GM21367 (cell line): ENCODE measurements around the gene RELT.

Experiments
- ATAC-seq: cut with Tn5 transposase; IDR thresholded peaks from one replicate; pipeline ENCODE4 v1.9.1; 2021; ENCODE audit not compliant: unreplicated experiment

Gene RELT

DNA sequence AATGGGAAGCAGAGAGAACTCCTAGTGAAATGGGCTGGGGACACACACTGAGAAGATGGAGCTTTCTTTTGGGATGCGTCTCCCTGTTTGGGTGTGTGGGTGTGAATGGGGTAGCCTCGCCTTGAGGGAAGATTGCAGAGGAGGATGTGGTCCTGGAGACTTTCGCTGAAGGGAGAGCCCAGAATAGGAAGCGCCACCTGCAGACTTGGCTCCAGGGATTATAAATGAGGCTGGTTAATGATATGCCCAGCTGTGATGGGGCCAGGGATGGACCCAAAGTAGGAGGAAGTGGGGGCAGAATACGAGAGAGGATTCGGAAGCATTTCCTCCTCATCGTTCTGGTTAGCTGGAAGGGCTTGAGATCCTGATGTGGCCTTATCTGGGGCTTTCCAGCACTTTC, 13.7 kb downstream of the RELT start:
- ATAC-seq: no peak

- ATAC-seq: no peak
Measured at GRCh38 chr11:73390601-73391565, 14.7 kb downstream of the RELT start.

DNA sequence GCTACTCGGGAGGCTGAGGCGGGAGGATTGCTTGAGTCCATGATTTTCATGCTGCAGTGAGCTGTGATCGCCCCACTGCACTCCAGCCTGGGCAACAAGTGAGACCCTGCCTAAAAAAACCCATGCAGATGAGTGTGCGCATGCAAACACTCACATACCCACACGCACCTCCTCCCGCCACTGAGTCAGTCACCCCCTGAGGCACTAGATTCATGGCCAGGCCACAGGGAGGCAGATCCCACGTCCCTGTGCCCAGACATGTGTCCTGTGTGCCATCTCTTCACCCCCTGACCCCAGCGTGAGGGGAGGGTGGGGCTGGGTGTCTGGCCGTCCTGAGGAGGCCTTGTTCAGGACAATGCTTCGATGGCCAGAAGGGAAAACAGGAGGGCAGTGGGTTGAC, 15.5 kb downstream of the RELT start:
- ATAC-seq: no peak

GRCh38 chr11:73392108-73393010, 16.2 kb downstream of the RELT start:
- ATAC-seq: no peak

GRCh38 chr11:73393011-73393380, 16.8 kb downstream of the RELT start:
- ATAC-seq: no peak

DNA sequence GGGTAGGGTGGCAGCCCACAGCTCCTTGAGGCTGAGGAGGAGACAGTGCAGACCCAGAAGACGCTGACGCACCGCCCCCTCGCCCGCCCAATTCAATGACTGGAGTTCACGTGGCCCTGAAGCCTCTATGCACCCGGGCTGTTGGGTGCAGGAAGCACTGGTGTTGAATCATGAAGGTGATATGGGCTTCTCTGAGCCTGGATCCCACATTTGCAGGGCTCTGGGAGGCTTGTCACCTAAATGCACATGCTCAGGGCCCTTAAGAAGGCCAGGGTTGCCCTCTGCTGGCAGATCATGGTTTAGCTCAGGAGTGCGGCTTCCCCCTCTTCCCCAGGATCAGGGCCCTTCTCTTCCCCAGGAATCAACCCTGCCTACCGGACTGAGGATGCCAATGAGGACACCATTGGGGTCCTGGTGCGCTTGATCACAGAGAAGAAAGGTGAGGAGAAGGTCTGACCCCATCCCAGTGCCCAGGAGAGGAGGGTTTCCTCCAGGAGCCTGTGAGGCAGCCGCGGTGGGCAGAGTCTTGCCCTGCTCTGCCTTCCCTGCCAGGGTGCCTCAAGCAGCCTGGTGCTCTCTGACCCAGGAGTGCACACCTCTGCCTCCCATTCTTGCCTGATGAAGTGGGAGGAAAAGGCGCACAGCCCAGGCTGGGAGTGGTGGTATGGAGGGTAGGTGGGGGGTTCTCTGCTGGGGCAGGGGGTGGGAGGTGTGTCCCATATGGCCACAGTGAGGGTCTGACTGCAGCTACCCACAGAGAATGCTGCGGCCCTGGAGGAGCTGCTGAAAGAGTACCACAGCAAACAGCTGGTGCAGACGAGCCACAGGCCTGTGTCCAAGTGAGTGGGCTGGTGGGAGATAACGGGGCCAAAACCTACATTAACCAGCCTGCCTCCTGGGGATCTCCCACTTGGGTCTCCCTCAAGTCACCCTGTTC, 17.5 kb downstream of the RELT start:
- ATAC-seq: no peak

GRCh38 chr11:73394416-73395296, 18.5 kb downstream of the RELT start:
- ATAC-seq: no peak

- no peak for ATAC-seq
Measured at GRCh38 chr11:73395297-73396208, 19.4 kb downstream of the RELT start.

GRCh38 chr11:73396251-73396930, 20.2 kb downstream of the RELT start:
- no peak for ATAC-seq

DNA sequence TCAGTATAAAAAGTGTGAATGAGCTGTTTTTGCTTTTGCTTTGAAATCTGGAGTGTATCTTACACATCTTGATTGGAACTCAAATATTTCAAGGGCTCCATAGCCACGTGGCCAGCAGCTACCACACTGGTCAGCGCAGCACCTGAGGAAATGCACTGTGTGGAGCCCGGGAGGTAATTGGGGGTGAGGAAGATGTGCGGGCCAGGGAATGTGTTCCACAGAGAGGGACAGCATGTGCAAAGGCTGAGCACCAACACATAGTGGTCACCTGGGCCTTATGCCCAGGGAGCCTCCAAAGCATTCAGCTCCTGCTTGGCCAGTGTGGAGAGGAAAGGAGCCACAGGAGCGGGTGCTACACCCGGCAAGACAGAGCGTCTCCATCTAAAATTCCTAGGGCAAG, 20.8 kb downstream of the RELT start:
- ATAC-seq: no peak

DNA sequence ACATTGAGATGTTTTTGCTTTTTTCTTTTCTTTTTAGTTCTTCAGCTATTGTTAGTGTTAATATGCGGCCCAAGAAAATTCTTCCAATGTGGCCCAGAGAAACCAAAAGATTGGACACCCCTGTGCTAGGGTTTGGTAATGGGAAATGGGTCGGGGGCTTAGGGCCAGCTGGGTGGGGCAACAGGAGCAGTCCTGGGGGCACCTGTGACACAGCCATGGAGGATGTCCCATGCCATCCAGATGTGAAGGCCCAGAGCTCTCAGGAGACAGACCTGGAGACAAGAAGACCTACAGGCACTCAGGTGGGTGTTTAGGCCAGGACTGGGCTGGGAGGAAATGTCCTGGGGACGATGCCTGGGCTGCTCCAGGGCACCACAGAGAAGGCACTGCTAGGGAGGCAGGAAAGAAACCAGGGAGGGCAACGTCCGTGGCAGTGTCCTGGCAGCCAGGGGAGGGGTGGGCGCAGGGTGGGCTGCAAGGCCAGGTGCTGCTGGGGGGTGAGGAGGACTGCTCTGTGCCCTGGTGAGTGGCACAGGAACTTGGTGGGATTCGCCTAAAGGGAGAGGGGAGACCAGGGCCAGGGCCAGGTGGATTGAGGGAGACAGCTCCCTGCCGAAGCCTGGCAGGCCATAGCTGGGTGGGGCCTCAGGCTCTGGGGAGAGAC, 21.4 kb downstream of the RELT start:
- no peak for ATAC-seq

DNA sequence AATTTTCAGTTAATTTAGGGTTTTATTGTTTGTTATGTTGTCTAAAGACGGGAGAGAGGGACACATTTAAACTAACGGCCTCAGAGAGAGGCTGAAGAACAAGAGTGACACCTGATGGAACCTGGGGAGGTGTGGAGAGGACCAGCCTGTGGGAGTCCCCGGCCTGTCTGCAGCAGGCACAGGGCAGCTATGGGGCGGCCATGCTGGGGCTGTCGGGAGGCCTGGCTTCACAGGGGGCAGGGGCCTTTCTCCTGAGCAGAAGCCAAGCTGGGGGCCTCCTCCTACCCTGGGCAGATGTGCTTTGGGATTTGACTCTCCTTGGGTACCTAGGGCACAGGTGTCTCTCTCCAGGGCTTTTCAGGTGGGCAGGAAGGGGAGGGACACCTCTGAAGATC, 21.9 kb downstream of the RELT start:
- no peak for ATAC-seq

DNA sequence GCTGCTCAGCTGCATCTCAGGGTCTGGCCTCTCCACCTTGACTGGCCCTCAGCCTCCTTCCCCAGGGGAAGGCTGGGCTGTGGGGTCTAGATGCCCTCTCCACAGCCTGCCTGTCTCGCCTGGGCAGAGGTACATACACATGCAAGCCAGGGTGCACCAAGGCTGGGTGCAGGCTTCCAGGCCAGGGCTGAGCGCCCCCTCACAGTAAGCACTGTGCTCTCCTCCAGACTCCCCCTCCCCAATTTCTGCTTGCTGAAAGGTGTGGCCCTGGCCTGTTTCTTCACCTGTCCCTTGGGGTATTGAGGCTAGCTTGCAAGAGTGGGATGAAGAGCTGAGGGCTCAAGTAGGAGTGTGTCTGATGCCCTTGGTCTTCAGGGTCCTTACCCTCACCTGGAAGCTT, 22.5 kb downstream of the RELT start:
- ATAC-seq: no peak

DNA sequence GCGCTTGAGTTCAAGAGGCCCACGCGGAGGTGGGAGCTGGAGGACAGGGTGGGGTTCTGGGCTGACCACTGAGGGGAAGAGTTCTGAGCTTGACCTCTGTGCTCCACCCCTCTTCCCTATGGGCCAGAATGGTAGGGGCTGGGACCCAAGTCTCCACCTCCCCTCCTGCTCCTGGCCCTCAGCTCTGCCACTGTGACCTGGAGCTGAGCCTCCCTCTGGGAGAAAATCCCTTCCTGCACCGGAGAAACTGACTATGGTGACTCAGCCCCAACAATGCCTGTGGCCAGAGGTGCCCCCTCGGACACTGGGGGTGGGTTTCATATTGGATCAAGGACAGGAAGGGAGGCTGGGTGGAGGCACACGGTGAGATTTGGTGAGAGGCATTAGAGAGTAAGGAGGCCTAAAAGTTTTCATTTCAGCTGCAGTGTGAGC, 23.0 kb downstream of the RELT start:
- no peak for ATAC-seq

DNA sequence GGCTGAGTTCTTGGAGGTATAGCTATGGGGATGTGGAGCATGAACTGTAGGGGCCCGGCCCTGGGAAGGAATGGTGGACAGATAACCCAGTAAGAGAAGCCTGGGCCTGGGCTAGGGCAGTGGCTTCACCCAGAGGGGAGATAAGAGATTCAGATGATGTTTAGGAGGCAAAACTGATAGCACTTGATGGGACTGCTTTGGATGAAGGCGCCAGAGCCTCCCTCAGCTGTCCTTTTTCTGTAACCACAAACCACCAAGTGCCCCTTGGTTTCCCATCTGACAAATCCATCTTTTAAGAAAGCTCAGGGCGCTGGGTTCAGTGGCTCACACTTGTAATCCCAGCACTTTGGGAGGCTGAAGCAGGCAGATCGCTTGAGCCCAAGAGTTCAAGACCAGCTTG, 23.4 kb downstream of the RELT start:
- no peak for ATAC-seq

GRCh38 chr11:73400293-73400692, 24.1 kb downstream of the RELT start:
- ATAC-seq: no peak

GRCh38 chr11:73401217-73401923, 25.2 kb downstream of the RELT start:
- ATAC-seq: no peak
